HepG2 (cell line): ENCODE data around the gene MOAP1. TPM values are rescaled to one million over a fixed set of nuclear protein-coding genes. Genes with fewer than 3 reads are reported as not detected.

Experiments used
- CHCHD3 ChIP-seq: sonication (generic); formaldehyde crosslinking; IDR thresholded peaks from 2 replicates; pipeline ENCODE4 v1.8.0; 2022; ENCODE audit warnings: mild to moderate bottlenecking, missing genetic modification reagents, moderate library complexity
- ESRRA ChIP-seq: sonication (generic); formaldehyde crosslinking; IDR thresholded peaks from 2 replicates; pipeline ENCODE4 v1.5.1; 2020; ENCODE audit warnings: mild to moderate bottlenecking, low read depth, missing genetic modification reagents
- IRF2 ChIP-seq: IDR thresholded peaks from 2 replicates; pipeline ENCODE4 v1.6.1; 2018; ENCODE audit warnings: missing genetic modification reagents, missing compliant biosample characterization
- KLF15 ChIP-seq: sonication (generic); formaldehyde crosslinking; IDR thresholded peaks from 2 replicates; pipeline ENCODE4 v1.8.1; 2023; ENCODE audit warnings: borderline replicate concordance, mild to moderate bottlenecking, inconsistent platforms, missing genetic modification reagents, mixed read lengths
- MXD3 ChIP-seq: IDR thresholded peaks from 2 replicates; pipeline ENCODE4 v1.6.1; 2016; ENCODE audit warnings: mild to moderate bottlenecking, missing biosample characterization, missing genetic modification reagents
- NFIB ChIP-seq: sonication (generic); formaldehyde crosslinking; IDR thresholded peaks from 2 replicates; pipeline ENCODE4 v1.9.0; 2021; ENCODE audit warnings: missing genetic modification reagents, mild to moderate bottlenecking, borderline replicate concordance
- NR1H2 ChIP-seq: sonication (generic); formaldehyde crosslinking; IDR thresholded peaks from 2 replicates; pipeline ENCODE4 v1.8.1; 2022; ENCODE audit warnings: low read depth, missing genetic modification reagents, borderline replicate concordance
- PLRG1 ChIP-seq: fragments of 450-650 bp; conservative IDR thresholded peaks from 2 replicates; pipeline ENCODE4 v1.6.1; 2016
- POLR2G ChIP-seq: fragments of 200-400 bp; formaldehyde crosslinking; IDR thresholded peaks from 2 replicates; pipeline ENCODE4 v1.6.1; 2018; ENCODE audit warnings: mild to moderate bottlenecking, low read depth, low read length, moderate library complexity
- PRDM10 ChIP-seq: sonication (generic); formaldehyde crosslinking; IDR thresholded peaks from 2 replicates; pipeline ENCODE4 v1.4.0; 2020; ENCODE audit warnings: low read depth, missing genetic modification reagents
- SAFB2 ChIP-seq: sonication (generic); formaldehyde crosslinking; IDR thresholded peaks from 2 replicates; pipeline ENCODE4 v1.5.1; 2020; ENCODE audit warnings: missing genetic modification reagents, low read depth, mild to moderate bottlenecking, borderline replicate concordance
- SIX1 ChIP-seq: sonication (generic); formaldehyde crosslinking; IDR thresholded peaks from 2 replicates; pipeline ENCODE4 v1.4.0; 2020; ENCODE audit warnings: missing genetic modification reagents, borderline replicate concordance
- SP140L ChIP-seq: sonication (generic); formaldehyde crosslinking; IDR thresholded peaks from 2 replicates; pipeline ENCODE4 v1.4.0; 2020; ENCODE audit warnings: missing genetic modification reagents, borderline replicate concordance
- SRY ChIP-seq: sonication (generic); formaldehyde crosslinking; IDR thresholded peaks from 2 replicates; pipeline ENCODE4 v1.8.0; 2022; ENCODE audit warnings: mild to moderate bottlenecking, missing genetic modification reagents
- ZKSCAN8 ChIP-seq: IDR thresholded peaks from 2 replicates; pipeline ENCODE4 v1.6.1; 2016; ENCODE audit warnings: borderline replicate concordance, missing genetic modification reagents, missing compliant biosample characterization
- ZNF251 ChIP-seq: sonication (generic); formaldehyde crosslinking; IDR thresholded peaks from 2 replicates; pipeline ENCODE4 v1.9.0; 2021; ENCODE audit warnings: mild to moderate bottlenecking, missing genetic modification reagents
- ZNF264 ChIP-seq: sonication (generic); formaldehyde crosslinking; IDR thresholded peaks from 2 replicates; pipeline ENCODE4 v1.4.0; 2020; ENCODE audit warnings: missing genetic modification reagents
- ZNF333 ChIP-seq: sonication (generic); formaldehyde crosslinking; IDR thresholded peaks from 2 replicates; pipeline ENCODE4 v1.4.0; 2020; ENCODE audit warnings: mild to moderate bottlenecking, missing genetic modification reagents, borderline replicate concordance
- ZNF367 ChIP-seq: sonication (generic); formaldehyde crosslinking; IDR thresholded peaks from 2 replicates; pipeline ENCODE4 v1.4.0; 2020; ENCODE audit warnings: missing genetic modification reagents, borderline replicate concordance
- ZNF513 ChIP-seq: sonication (generic); formaldehyde crosslinking; conservative IDR thresholded peaks from 2 replicates; pipeline ENCODE4 v1.5.0; 2020; ENCODE audit warnings: missing genetic modification reagents
- ZNF639 ChIP-seq: conservative IDR thresholded peaks from 2 replicates; pipeline ENCODE4 v1.6.1; 2018; ENCODE audit warnings: missing genetic modification reagents
- ZNF737 ChIP-seq: sonication (generic); formaldehyde crosslinking; IDR thresholded peaks from 2 replicates; pipeline ENCODE4 v1.5.0; 2020; ENCODE audit warnings: missing genetic modification reagents, mild to moderate bottlenecking, borderline replicate concordance
- polyA plus RNA-seq, 8 experiments: library from polyadenylated mRNA; depleted of rRNA in 3 of 8; stranded (reverse) in 7 of 8; unstranded in 1 of 8; fragments of >200 nt; fragmentation: Illumina TruSeq in 4 of 8; extraction: Trizol in 4 of 8; gene quantifications; 2 replicates each; pipeline versions ENCODE4 v1.2.1 to v1.2.3, GENCODE V29; 2011 to 2016; ENCODE audit warnings: low read depth in 4 of 8, missing spikeins in 1 of 8, mixed read lengths in 1 of 8; ENCODE audit not compliant: insufficient read depth in 1 of 8
- total RNA-seq, 5 experiments: library from RNA; depleted of rRNA; stranded (reverse); fragments of >200 nt; fragmentation: Illumina TruSeq; extraction: Trizol; gene quantifications; 2 replicates each; pipeline ENCODE4 v1.2.3, GENCODE V29; 2016; ENCODE audit warnings: low read depth in 1 of 5

The MOAP1 gene
- total and polyA plus RNA-seq, 2 of the 13 experiments (the other 11 are each of a cell fraction or from before 2014, with no cell fraction given), result 14.6 to 47.0 TPM

GRCh38 chr14:93184391-93185348, at the start of gene MOAP1, which contains the start of gene LYSET (continued):
- TF ChIP-seq ZNF639 (CRISPR knock-in tag) (no peak; the same call in none of the 2 replicates), ZNF513 (0 out of 2 replicates have a peak, but pooled peaks have one; percentile 66), NFIB (CRISPR knock-in tag) (no peak), ZNF264 (CRISPR knock-in tag) (peak; percentile 70), ZNF251 (no peak), ESRRA (CRISPR knock-in tag) (no peak; the same call in 1 of the 2 replicates), POLR2G (peak; percentile 79), PRDM10 (CRISPR knock-in tag) (peak; percentile 9; the same call in 1 of the 2 replicates), SP140L (CRISPR knock-in tag) (no peak), ZKSCAN8 (CRISPR knock-in tag) (no peak), NR1H2 (no peak), SRY (CRISPR knock-in tag) (peak; percentile 79), PLRG1 (no peak), MXD3 (CRISPR knock-in tag) (peak; percentile 70; the same call in 1 of the 2 replicates), CHCHD3 (CRISPR knock-in tag) (peak; percentile 62; the same call in 1 of the 2 replicates), ZNF737 (CRISPR knock-in tag) (no peak), ZNF367 (peak; percentile 59; the same call in 1 of the 2 replicates), SIX1 (CRISPR knock-in tag) (0 out of 2 replicates have a peak, but pooled peaks have one; percentile 10), ZNF333 (CRISPR knock-in tag) (no peak), SAFB2 (CRISPR knock-in tag) (peak; percentile 90), IRF2 (CRISPR knock-in tag) (no peak), KLF15 (CRISPR knock-in tag) (no peak)
